GM23338 (cell line): ENCODE results near the gene NEURL1. TPM values are rescaled to one million over a fixed set of nuclear protein-coding genes. Genes with fewer than 3 reads are reported as not detected.

Source experiments
- ATAC-seq: fragments of 200-7000 bp; cut with Tn5 transposase; 3 replicates; pipeline ENCODE4 v1.9.1; 2020
- DNase-seq: peaks from one replicate; pipeline ENCODE4 v3.0.0-alpha.2; 2015; ENCODE audit warnings: low spot score
- H2AFZ ChIP-seq: fragments of 200-600 bp; sonication (generic); 2 replicates; pipeline ENCODE4 v1.8.0; 2016; ENCODE audit warnings: antibody characterized with exemption, mild to moderate bottlenecking, moderate library complexity
- H3F3A ChIP-seq: fragments of 200-600 bp; sonication (generic); replicated peaks from 2 replicates; pipeline ENCODE4 v1.8.0; 2017; ENCODE audit warnings: antibody characterized with exemption, mixed run types, low read depth
- H3K27ac ChIP-seq: fragments of 200-600 bp; sonication (generic); 2 replicates; pipeline ENCODE4 v1.6.1; 2016; ENCODE audit warnings: low read depth
- H3K27me3 ChIP-seq: fragments of 200-600 bp; sonication (generic); 2 replicates; pipeline ENCODE4 v1.8.0; 2016; ENCODE audit warnings: mild to moderate bottlenecking, mixed run types, moderate library complexity; ENCODE audit not compliant: insufficient read depth
- H3K36me3 ChIP-seq: fragments of 200-600 bp; sonication (generic); 2 replicates; pipeline ENCODE4 v1.8.0; 2016; ENCODE audit warnings: mild to moderate bottlenecking; ENCODE audit not compliant: insufficient read depth
- H3K4me1 ChIP-seq: fragments of 200-600 bp; sonication (generic); 2 replicates; pipeline ENCODE4 v1.8.0; 2016; ENCODE audit warnings: mild to moderate bottlenecking, moderate library complexity; ENCODE audit not compliant: insufficient read depth
- H3K4me2 ChIP-seq: fragments of 200-600 bp; sonication (generic); 2 replicates; pipeline ENCODE4 v1.7.1; 2017; ENCODE audit warnings: mixed run types
- H3K4me3 ChIP-seq: fragments of 200-600 bp; sonication (generic); 2 replicates; pipeline ENCODE4 v1.6.1; 2016; ENCODE audit warnings: mixed run types
- H3K79me2 ChIP-seq: fragments of 200-600 bp; sonication (generic); replicated peaks from 2 replicates; pipeline ENCODE4 v1.8.0; 2017; ENCODE audit warnings: mild to moderate bottlenecking; ENCODE audit not compliant: insufficient read depth
- H3K9me2 ChIP-seq: fragments of 200-600 bp; sonication (generic); 2 replicates; pipeline ENCODE4 v1.8.0; 2017; ENCODE audit not compliant: insufficient read depth
- H4K20me1 ChIP-seq: fragments of 200-600 bp; sonication (generic); replicated peaks from 2 replicates; pipeline ENCODE4 v1.8.0; 2017; ENCODE audit warnings: mild to moderate bottlenecking; ENCODE audit not compliant: insufficient read depth
- H3K27ac Mint-ChIP-seq: 2 replicates; pipeline ENCODE4 v1.8.0; 2020; ENCODE audit warnings: inconsistent platforms, mild to moderate bottlenecking, moderate library complexity, mixed read lengths
- H3K27me3 Mint-ChIP-seq: 3 replicates; pipeline ENCODE4 v1.8.0; 2022; ENCODE audit warnings: low read depth, mild to moderate bottlenecking, moderate library complexity, mixed read lengths, inconsistent platforms; ENCODE audit not compliant: insufficient read depth, poor library complexity
- H3K36me3 Mint-ChIP-seq: 3 replicates; pipeline ENCODE4 v1.8.0; 2021; ENCODE audit warnings: low read depth, mild to moderate bottlenecking, inconsistent platforms, moderate library complexity, mixed read lengths
- H3K4me1 Mint-ChIP-seq: 3 replicates; pipeline ENCODE4 v1.8.0; 2020; ENCODE audit warnings: mild to moderate bottlenecking, inconsistent platforms, mixed read lengths
- H3K4me3 Mint-ChIP-seq: 3 replicates; pipeline ENCODE4 v1.8.0; 2021; ENCODE audit warnings: moderate library complexity, mild to moderate bottlenecking, inconsistent platforms, mixed read lengths
- H3K9me3 Mint-ChIP-seq: 3 replicates; pipeline ENCODE4 v1.8.0; 2020; ENCODE audit warnings: moderate library complexity, mild to moderate bottlenecking, inconsistent platforms, mixed read lengths
- CREB1 ChIP-seq: fragments of 250-450 bp; sonication (Bioruptor Pico); IDR thresholded peaks from 2 replicates; pipeline ENCODE4 v1.5.0; 2020; ENCODE audit warnings: low read depth, mild to moderate bottlenecking, moderate library complexity
- CTCF ChIP-seq, 2 experiments: fragments of 200-600 bp in 1 of 2; sonication (generic) in 1 of 2; conservative IDR thresholded peaks; 2 replicates each; pipeline versions ENCODE4 v1.5.1 to v1.6.1; 2016 to 2017; ENCODE audit warnings: antibody characterized with exemption in 2 of 2, low read depth in 2 of 2, mild to moderate bottlenecking in 2 of 2, moderate library complexity in 1 of 2
- ETS1 ChIP-seq: IDR thresholded peaks from 2 replicates; pipeline ENCODE4 v1.6.1; 2016; ENCODE audit warnings: antibody characterized with exemption
- EZH2 ChIP-seq: fragments of 200-600 bp; sonication (generic); IDR thresholded peaks from one replicate; pipeline ENCODE4 v1.8.0; 2017; ENCODE audit warnings: antibody characterized with exemption, mild to moderate bottlenecking, low read depth; ENCODE audit not compliant: unreplicated experiment
- EZH2phosphoT487 ChIP-seq: fragments of 200-600 bp; sonication (generic); IDR thresholded peaks from one replicate; pipeline ENCODE4 v1.8.1; 2018; ENCODE audit warnings: antibody characterized with exemption; ENCODE audit not compliant: unreplicated experiment
- NANOG ChIP-seq: IDR thresholded peaks from 2 replicates; pipeline ENCODE4 v1.6.1; 2016; ENCODE audit warnings: antibody characterized with exemption, borderline replicate concordance
- POLR2AphosphoS5 ChIP-seq: IDR thresholded peaks from 2 replicates; pipeline ENCODE4 v1.6.1; 2016; ENCODE audit warnings: antibody characterized with exemption, low read depth
- ZNF114 ChIP-seq: fragments of 250-450 bp; sonication (Bioruptor Pico); IDR thresholded peaks from 2 replicates; pipeline ENCODE4 v1.5.0; 2020; ENCODE audit warnings: mild to moderate bottlenecking, moderate library complexity
- ZNF331 ChIP-seq: fragments of 250-450 bp; sonication (Bioruptor Pico); IDR thresholded peaks from 2 replicates; pipeline ENCODE4 v1.5.0; 2020; ENCODE audit warnings: low read depth, mild to moderate bottlenecking, moderate library complexity
- polyA plus RNA-seq: library from polyadenylated mRNA; unstranded; fragments of >200 nt; fragmentation: Nextera tagmentation; extraction: Ambion mirVana; gene quantifications from 2 replicates; pipeline ENCODE4 v1.2.1, GENCODE V29; 2016
- total RNA-seq: library from RNA; depleted of rRNA; stranded (reverse); fragments of >200 nt; shearing (Covaris generic); gene quantifications from 2 replicates; pipeline ENCODE4 v1.2.3, GENCODE V29; 2014
- TF ChIP-seq, protein P1 (sequence below): IDR thresholded peaks from one replicate; pipeline ENCODE4 v1.6.1; 2018; ENCODE audit warnings: antibody characterized with exemption; ENCODE audit not compliant: unreplicated experiment

The NEURL1 gene
- total and polyA plus RNA-seq, 2 experiments from 2014 or later = 0.82 to 1.1 TPM

- TF ChIP-seq CTCF (conservative IDR thresholded peaks at IDR 0.05; ENCODE audit: low read depth in 2 of 2) = no peak
Observed at GRCh38 chr10:103635580-103635979, 142.1 kb downstream of the NEURL1 start (continued).

- Histone ChIP-seq H3K4me3 (no peak overlapping the region), H4K20me1 (no peaks in the 10 kb centered on the region), H3K27me3 (no peaks in the 10 kb centered on the region), H2AFZ (no peak overlapping the region), H3K9me2 (no peaks in the 10 kb centered on the region), H3K36me3 (no peaks in the 10 kb centered on the region), H3K79me2 (no peaks in the 10 kb centered on the region), H3F3A (0 out of 2 replicates have a peak, but pooled peaks cover 5% of the 10 kb centered on the region), H3K4me2 (peak overlapping the region; percentile 76), H3K27ac (peak overlapping the region; percentile 75), H3K4me1 (peaks cover 29% of the 10 kb centered on the region)
- Mint-ChIP-seq H3K27me3 (peaks cover 10% of the 10 kb centered on the region), H3K4me3 (peak overlapping the region; percentile 28; the same call in 1 of the 3 replicates), H3K9me3 (no peaks in the 10 kb centered on the region), H3K4me1 (peaks cover 47% of the 10 kb centered on the region), H3K36me3 (no peaks in the 10 kb centered on the region), H3K27ac (peak overlapping the region; percentile 90)
- TF ChIP-seq ZNF331 (no peak), CTCF (conservative IDR thresholded peaks at IDR 0.05; ENCODE audit: low read depth in 2 of 2) (no peak), EZH2 (no peak), ZNF114 (no peak), CREB1 (peak; percentile 77), ETS1 (peak; percentile 62; the same call in 1 of the 2 replicates), NANOG (0 out of 2 replicates have a peak, but pooled peaks have one; percentile 34)
- DNase-seq = peak; percentile 73
- peak; percentile 70 for ATAC-seq
Observed at GRCh38 chr10:103636492-103636891, 143.0 kb downstream of the NEURL1 start.

GRCh38 chr10:103637011-103637410, 143.5 kb downstream of the NEURL1 start:
- H3K27me3 ChIP-seq = no peaks in the 10 kb centered on the region
- no peaks in the 10 kb centered on the region for H4K20me1 ChIP-seq
- Mint-ChIP-seq H3K27ac (peak overlapping the region; percentile 90), H3K9me3 (no peaks in the 10 kb centered on the region), H3K4me1 (peaks cover 47% of the 10 kb centered on the region), H3K27me3 (peaks cover 10% of the 10 kb centered on the region), H3K36me3 (no peaks in the 10 kb centered on the region), H3K4me3 (peak overlapping the region; percentile 28; the same call in 1 of the 3 replicates)
- peaks cover 29% of the 10 kb centered on the region for H3K4me1 ChIP-seq
- H3K79me2 ChIP-seq = no peaks in the 10 kb centered on the region
- ATAC-seq = no peak; the same call in 2 of the 3 replicates
- H2AFZ ChIP-seq = no peak overlapping the region
- DNase-seq = no peak
- H3K36me3 ChIP-seq = no peaks in the 10 kb centered on the region
- H3K27ac ChIP-seq = peak overlapping the region; percentile 75
- H3K4me2 ChIP-seq = peak overlapping the region; percentile 76
- H3F3A ChIP-seq = 0 out of 2 replicates have a peak, but pooled peaks cover 5% of the 10 kb centered on the region
- H3K9me2 ChIP-seq = no peaks in the 10 kb centered on the region
- no peak overlapping the region for H3K4me3 ChIP-seq
- TF ChIP-seq ETS1 (no peak), EZH2phosphoT487 (no peak), ZNF114 (no peak), POLR2AphosphoS5 (no peak), CREB1 (no peak)
- TF ChIP-seq, protein P1, sequence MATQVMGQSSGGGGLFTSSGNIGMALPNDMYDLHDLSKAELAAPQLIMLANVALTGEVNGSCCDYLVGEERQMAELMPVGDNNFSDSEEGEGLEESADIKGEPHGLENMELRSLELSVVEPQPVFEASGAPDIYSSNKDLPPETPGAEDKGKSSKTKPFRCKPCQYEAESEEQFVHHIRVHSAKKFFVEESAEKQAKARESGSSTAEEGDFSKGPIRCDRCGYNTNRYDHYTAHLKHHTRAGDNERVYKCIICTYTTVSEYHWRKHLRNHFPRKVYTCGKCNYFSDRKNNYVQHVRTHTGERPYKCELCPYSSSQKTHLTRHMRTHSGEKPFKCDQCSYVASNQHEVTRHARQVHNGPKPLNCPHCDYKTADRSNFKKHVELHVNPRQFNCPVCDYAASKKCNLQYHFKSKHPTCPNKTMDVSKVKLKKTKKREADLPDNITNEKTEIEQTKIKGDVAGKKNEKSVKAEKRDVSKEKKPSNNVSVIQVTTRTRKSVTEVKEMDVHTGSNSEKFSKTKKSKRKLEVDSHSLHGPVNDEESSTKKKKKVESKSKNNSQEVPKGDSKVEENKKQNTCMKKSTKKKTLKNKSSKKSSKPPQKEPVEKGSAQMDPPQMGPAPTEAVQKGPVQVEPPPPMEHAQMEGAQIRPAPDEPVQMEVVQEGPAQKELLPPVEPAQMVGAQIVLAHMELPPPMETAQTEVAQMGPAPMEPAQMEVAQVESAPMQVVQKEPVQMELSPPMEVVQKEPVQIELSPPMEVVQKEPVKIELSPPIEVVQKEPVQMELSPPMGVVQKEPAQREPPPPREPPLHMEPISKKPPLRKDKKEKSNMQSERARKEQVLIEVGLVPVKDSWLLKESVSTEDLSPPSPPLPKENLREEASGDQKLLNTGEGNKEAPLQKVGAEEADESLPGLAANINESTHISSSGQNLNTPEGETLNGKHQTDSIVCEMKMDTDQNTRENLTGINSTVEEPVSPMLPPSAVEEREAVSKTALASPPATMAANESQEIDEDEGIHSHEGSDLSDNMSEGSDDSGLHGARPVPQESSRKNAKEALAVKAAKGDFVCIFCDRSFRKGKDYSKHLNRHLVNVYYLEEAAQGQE = no peak
